Measurements from ENCODE around the gene SAP130. TPM values are rescaled to one million over a fixed set of nuclear protein-coding genes. Genes with fewer than 3 reads are reported as not detected.

Gene SAP130
- total RNA-seq, 2 donors from 2014 or later: 21.9 to 55.4 TPM

GRCh38 chr2:127968610-127969339 is 59.1 kb downstream of the SAP130 start:
- no peak overlapping the region for H3K4me3 ChIP-seq
- H3K9me3 ChIP-seq: no peaks in the 10 kb centered on the region
- TF ChIP-seq POLR2A (IDR thresholded peaks at IDR 0.05): no peak
- TF ChIP-seq, protein P1, sequence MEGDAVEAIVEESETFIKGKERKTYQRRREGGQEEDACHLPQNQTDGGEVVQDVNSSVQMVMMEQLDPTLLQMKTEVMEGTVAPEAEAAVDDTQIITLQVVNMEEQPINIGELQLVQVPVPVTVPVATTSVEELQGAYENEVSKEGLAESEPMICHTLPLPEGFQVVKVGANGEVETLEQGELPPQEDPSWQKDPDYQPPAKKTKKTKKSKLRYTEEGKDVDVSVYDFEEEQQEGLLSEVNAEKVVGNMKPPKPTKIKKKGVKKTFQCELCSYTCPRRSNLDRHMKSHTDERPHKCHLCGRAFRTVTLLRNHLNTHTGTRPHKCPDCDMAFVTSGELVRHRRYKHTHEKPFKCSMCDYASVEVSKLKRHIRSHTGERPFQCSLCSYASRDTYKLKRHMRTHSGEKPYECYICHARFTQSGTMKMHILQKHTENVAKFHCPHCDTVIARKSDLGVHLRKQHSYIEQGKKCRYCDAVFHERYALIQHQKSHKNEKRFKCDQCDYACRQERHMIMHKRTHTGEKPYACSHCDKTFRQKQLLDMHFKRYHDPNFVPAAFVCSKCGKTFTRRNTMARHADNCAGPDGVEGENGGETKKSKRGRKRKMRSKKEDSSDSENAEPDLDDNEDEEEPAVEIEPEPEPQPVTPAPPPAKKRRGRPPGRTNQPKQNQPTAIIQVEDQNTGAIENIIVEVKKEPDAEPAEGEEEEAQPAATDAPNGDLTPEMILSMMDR (IDR thresholded peaks at IDR 0.05): no peak
- TF ChIP-seq POLR2AphosphoS5 (IDR thresholded peaks at IDR 0.05): no peak
- H3K27ac ChIP-seq: no peak overlapping the region
- H3K4me1 ChIP-seq (replicated peaks): no peaks in the 10 kb centered on the region
- intact Hi-C loops (cut with DNase I): no loop called here
- DNase-seq (ENCODE audit: low spot score): no peak
- WGBS: 89% methylated on average over 11 of the region's 11 CpGs
- H3K27me3 ChIP-seq (replicated peaks; ENCODE audit: insufficient read depth): no peaks in the 10 kb centered on the region
- no peaks in the 10 kb centered on the region for H3K36me3 ChIP-seq

DNA sequence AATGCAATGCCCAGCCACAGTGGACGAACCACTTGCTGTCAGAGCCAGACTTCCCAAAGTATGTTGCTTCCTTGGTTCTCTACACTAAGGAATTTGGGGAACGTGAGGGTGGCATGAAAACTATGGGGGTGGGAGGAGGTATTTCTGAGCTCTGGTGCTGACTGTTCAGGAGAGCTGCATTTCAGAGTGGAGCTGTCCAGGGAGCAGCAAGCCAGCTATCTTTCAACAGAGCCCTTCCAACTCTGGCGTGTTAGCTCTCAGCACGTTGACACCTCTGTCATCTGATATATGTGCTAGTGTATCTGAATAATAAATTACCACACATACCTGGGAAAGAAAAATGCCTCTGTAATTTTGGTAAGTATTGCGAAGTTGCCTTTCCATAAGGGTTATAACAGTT is 66.1 kb downstream of the SAP130 start:
- Histone ChIP-seq H3K27me3 (replicated peaks; ENCODE audit: insufficient read depth) (no peaks in the 10 kb centered on the region), H3K4me1 (replicated peaks) (no peaks in the 10 kb centered on the region), H3K4me3 (no peak overlapping the region), H3K27ac (no peak overlapping the region), H3K9me3 (no peaks in the 10 kb centered on the region), H3K36me3 (no peaks in the 10 kb centered on the region)
- 91% methylated on average over 5 of the region's 5 CpGs for WGBS
- no peak for DNase-seq (ENCODE audit: low spot score)
- TF ChIP-seq, protein P1 (IDR thresholded peaks at IDR 0.05): no peak
- TF ChIP-seq POLR2A (IDR thresholded peaks at IDR 0.05): no peak
- no peak for TF ChIP-seq POLR2AphosphoS5 (IDR thresholded peaks at IDR 0.05)
- intact Hi-C loops (cut with DNase I): no loop called here

GRCh38 chr2:127957240-127957639 is 70.6 kb downstream of the SAP130 start:
- H3K36me3 ChIP-seq: no peaks in the 10 kb centered on the region

DNA sequence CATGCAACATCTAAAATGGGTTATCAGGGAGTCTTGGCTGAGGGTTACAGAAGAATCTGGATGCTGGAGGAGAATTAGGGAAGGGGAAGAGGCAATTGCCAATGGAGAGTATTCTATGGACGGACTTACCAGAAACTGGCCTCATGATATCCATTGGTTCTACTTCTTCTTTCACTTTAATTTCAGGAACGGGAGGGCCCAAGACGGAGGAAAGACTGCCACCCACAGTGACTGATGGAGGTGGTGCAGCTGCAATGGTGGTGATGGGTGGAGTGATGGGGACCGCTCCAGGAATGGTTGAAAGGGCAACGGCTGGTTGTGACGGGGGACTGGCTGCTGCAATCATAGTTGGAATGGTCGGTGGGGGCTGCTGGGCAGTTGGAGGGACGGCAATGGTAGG is 73.0 kb downstream of the SAP130 start:
- no peaks in the 10 kb centered on the region for H3K27me3 ChIP-seq (replicated peaks; ENCODE audit: insufficient read depth)
- H3K36me3 ChIP-seq: peaks cover 4% of the 10 kb centered on the region in 2 donors
- H3K9me3 ChIP-seq: no peaks in the 10 kb centered on the region
- TF ChIP-seq POLR2AphosphoS5 (IDR thresholded peaks at IDR 0.05) (no peak), POLR2A (IDR thresholded peaks at IDR 0.05) (no peak)
- TF ChIP-seq, protein P1 (IDR thresholded peaks at IDR 0.05): no peak
- H3K4me1 ChIP-seq (replicated peaks): no peaks in the 10 kb centered on the region
- no peak overlapping the region for H3K27ac ChIP-seq
- intact Hi-C loops (cut with DNase I): loop anchor here (10.0 kb wide), 1 partner anchor 60 kb away; no protein-coding TSS in a partner anchor
- WGBS: 88% methylated on average over 8 of the region's 8 CpGs
- no peak for DNase-seq (ENCODE audit: low spot score)
- H3K4me3 ChIP-seq: no peak overlapping the region

More at GRCh38 chr2:127957240-127957639, 70.6 kb downstream of the SAP130 start:
- no peaks in the 10 kb centered on the region for H3K4me1 ChIP-seq (replicated peaks)
- H3K27me3 ChIP-seq (replicated peaks; ENCODE audit: insufficient read depth): no peaks in the 10 kb centered on the region
- no peak for DNase-seq (ENCODE audit: low spot score)
- H3K27ac ChIP-seq: no peak overlapping the region
- no peak overlapping the region for H3K4me3 ChIP-seq
- no peaks in the 10 kb centered on the region for H3K9me3 ChIP-seq
- 97% methylated on average over 6 of the region's 6 CpGs for WGBS
- intact Hi-C loops (cut with DNase I): loop anchor here (10.0 kb wide), 1 partner anchor 62 kb away; no protein-coding TSS in a partner anchor
- TF ChIP-seq POLR2A (IDR thresholded peaks at IDR 0.05) (no peak), POLR2AphosphoS5 (IDR thresholded peaks at IDR 0.05) (no peak)
- TF ChIP-seq, protein P1 (IDR thresholded peaks at IDR 0.05): no peak

DNA sequence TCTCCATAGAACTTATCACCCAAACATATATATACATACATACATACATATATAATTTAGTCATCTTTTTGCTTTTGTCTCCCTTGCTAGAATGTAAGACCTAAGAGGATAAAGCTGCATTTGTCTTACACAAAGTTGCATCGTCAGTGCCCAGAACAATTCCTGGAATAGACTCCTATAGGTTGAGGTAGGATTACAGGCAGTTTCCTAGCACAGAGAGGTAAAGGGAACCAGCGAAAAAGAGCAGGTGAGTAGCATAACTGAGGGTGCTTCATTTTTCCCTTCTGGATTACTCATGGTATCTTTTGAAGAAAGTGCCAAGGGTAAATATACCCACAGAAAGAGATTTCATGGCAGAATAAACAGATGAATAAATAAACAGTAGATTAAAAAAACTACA is 74.0 kb downstream of the SAP130 start:
- TF ChIP-seq POLR2A (IDR thresholded peaks at IDR 0.05) (no peak), POLR2AphosphoS5 (IDR thresholded peaks at IDR 0.05) (no peak)
- TF ChIP-seq, protein P1 (IDR thresholded peaks at IDR 0.05): no peak
- WGBS: 92% methylated on average over 2 of the region's 2 CpGs
- no peak overlapping the region for H3K4me3 ChIP-seq
- peaks cover 7 to 10% of the 10 kb centered on the region in 2 donors for H3K36me3 ChIP-seq
- intact Hi-C loops (cut with DNase I): loop anchor here (10.0 kb wide), 1 partner anchor 59 kb away; no protein-coding TSS in a partner anchor
- no peaks in the 10 kb centered on the region for H3K9me3 ChIP-seq
- no peak overlapping the region for H3K27ac ChIP-seq
- no peaks in the 10 kb centered on the region for H3K27me3 ChIP-seq (replicated peaks; ENCODE audit: insufficient read depth)
- DNase-seq (ENCODE audit: low spot score): no peak
- H3K4me1 ChIP-seq (replicated peaks): no peaks in the 10 kb centered on the region

All from prostate gland (tissue), 2 donors.